B cell (primary cell): Measurements from ENCODE around the gene CTDP1.

Experiments used
- CTCF ChIP-seq: fragments of 200-600 bp; IDR thresholded peaks from one replicate; pipeline ENCODE4 v1.8.0; 2022; ENCODE audit warnings: antibody characterized with exemption, mild to moderate bottlenecking
- EZH2 ChIP-seq: IDR thresholded peaks from 2 replicates; pipeline ENCODE4 v1.6.1; 2012; ENCODE audit warnings: borderline replicate concordance, low read depth, mild to moderate bottlenecking, moderate library complexity, low read length; ENCODE audit not compliant: insufficient read depth, poor library complexity, severe bottlenecking

- TF ChIP-seq EZH2: no peak
- TF ChIP-seq CTCF: no peak
Observed at GRCh38 chr18:79708412-79708811, 28.8 kb downstream of the CTDP1 start.
